Panc1 (cell line): ENCODE results near the gene PERCC1. TPM values are rescaled to one million over a fixed set of nuclear protein-coding genes. Genes with fewer than 3 reads are reported as not detected.
A peak's percentile ranks its signal among the peaks of the same experiment; 100 is the strongest.

Experiments
- ATAC-seq: fragments of 200-7000 bp; cut with Tn5 transposase; 2 replicates; pipeline ENCODE4 v1.9.1; 2020; ENCODE audit warnings: mild to moderate bottlenecking, moderate library complexity
- BruUV-seq: library from RNA; stranded (reverse); fragments of 400-500 nt; replicated peaks from 2 replicates; lab custom pipeline; 2021; lab: Mats Ljungman, UMichigan
- CTCF ChIA-PET: fragments of 300-600 bp; sonication (Branson Sonifier 250); formaldehyde crosslinking; loops from one replicate; lab custom pipeline; 2022; ENCODE audit warnings: antibody characterized with exemption; lab: Charles Lee
- POLR2A ChIA-PET: fragments of 300-600 bp; sonication (Branson Sonifier 250); formaldehyde crosslinking; loops from one replicate; lab custom pipeline; 2022; ENCODE audit warnings: antibody characterized with exemption; lab: Charles Lee
- DNase-seq: peaks from one replicate; pipeline ENCODE4 v3.0.0-alpha.2; 2010; ENCODE audit warnings: low read depth, low spot score
- H3K27ac ChIP-seq: 2 replicates; pipeline ENCODE4 v1.5.1; 2011; ENCODE audit warnings: mild to moderate bottlenecking, low read length, inconsistent platforms
- H3K27me3 ChIP-seq: fragments of 200-500 bp; sonication (Bioruptor generic); 2 replicates; pipeline ENCODE4 v1.6.0; 2014; ENCODE audit warnings: low read length, inconsistent platforms; ENCODE audit not compliant: control insufficient read depth, insufficient read depth
- H3K36me3 ChIP-seq: fragments of 200-500 bp; sonication (Bioruptor generic); 2 replicates; pipeline ENCODE4 v1.5.1; 2014; ENCODE audit warnings: inconsistent platforms, mild to moderate bottlenecking, low read length, moderate library complexity; ENCODE audit not compliant: control insufficient read depth, insufficient read depth
- H3K4me1 ChIP-seq: 2 replicates; pipeline ENCODE4 v1.5.1; 2011; ENCODE audit warnings: inconsistent platforms, mild to moderate bottlenecking, low read length, moderate library complexity; ENCODE audit not compliant: control insufficient read depth, insufficient read depth
- H3K4me3 ChIP-seq, 2 experiments: 2 replicates each; pipeline ENCODE4 v1.5.1; 2011 to 2012; ENCODE audit warnings: low read depth in 2 of 2, low read length in 2 of 2, mild to moderate bottlenecking in 2 of 2, inconsistent platforms in 1 of 2, moderate library complexity in 1 of 2
- H3K9me3 ChIP-seq: fragments of 200-500 bp; sonication (Bioruptor generic); 2 replicates; pipeline ENCODE4 v1.5.1; 2014; ENCODE audit warnings: low read depth, mild to moderate bottlenecking, inconsistent platforms, low read length, moderate library complexity; ENCODE audit not compliant: control insufficient read depth, insufficient read depth
- CTCF ChIP-seq: fragments of 450-650 bp; IDR thresholded peaks from 2 replicates; pipeline ENCODE4 v1.5.1; 2017; ENCODE audit warnings: mild to moderate bottlenecking
- POLR2AphosphoS5 ChIP-seq: IDR thresholded peaks from 2 replicates; pipeline ENCODE4 v1.6.1; 2012; ENCODE audit warnings: mild to moderate bottlenecking, low read depth, low read length, moderate library complexity
- SIN3A ChIP-seq: IDR thresholded peaks from 2 replicates; pipeline ENCODE4 v1.6.1; 2012; ENCODE audit warnings: low read depth, mild to moderate bottlenecking, low read length, moderate library complexity, borderline replicate concordance; ENCODE audit not compliant: insufficient read depth
- TCF7L2 ChIP-seq: IDR thresholded peaks from 2 replicates; pipeline ENCODE4 v1.6.1; 2011; ENCODE audit warnings: mild to moderate bottlenecking, low read depth, low read length, inconsistent platforms
- in situ Hi-C: cut with HindIII; loops from 2 replicates; pipeline ENCODE4 v1.10.0; 2016; ENCODE audit warnings: low sequenced_read_pairs, low pct_unique_long_range_greater_than_20kb
- intact Hi-C: fragments of 100-400 bp; cut with micrococcal nuclease; formaldehyde crosslinking; loops from one replicate; pipeline ENCODE4 v1.10.0; 2022; ENCODE audit not compliant: unreplicated experiment
- total RNA-seq: library from RNA; stranded (reverse); gene quantifications from one replicate; pipeline ENCODE4 v1.2.1, GENCODE V29; 2021; ENCODE audit not compliant: unreplicated experiment
- TF ChIP-seq, protein P1 (sequence below), 2 experiments: IDR thresholded peaks; 2 replicates each; pipeline ENCODE4 v1.6.1; 2011 to 2012; ENCODE audit warnings: low read depth in 2 of 2, control low read depth in 1 of 2, low read length in 1 of 2, mild to moderate bottlenecking in 1 of 2, moderate library complexity in 1 of 2; ENCODE audit not compliant: insufficient read depth in 1 of 2

PERCC1 gene
- total RNA-seq, 1 experiment from 2014 or later = not detected

DNA sequence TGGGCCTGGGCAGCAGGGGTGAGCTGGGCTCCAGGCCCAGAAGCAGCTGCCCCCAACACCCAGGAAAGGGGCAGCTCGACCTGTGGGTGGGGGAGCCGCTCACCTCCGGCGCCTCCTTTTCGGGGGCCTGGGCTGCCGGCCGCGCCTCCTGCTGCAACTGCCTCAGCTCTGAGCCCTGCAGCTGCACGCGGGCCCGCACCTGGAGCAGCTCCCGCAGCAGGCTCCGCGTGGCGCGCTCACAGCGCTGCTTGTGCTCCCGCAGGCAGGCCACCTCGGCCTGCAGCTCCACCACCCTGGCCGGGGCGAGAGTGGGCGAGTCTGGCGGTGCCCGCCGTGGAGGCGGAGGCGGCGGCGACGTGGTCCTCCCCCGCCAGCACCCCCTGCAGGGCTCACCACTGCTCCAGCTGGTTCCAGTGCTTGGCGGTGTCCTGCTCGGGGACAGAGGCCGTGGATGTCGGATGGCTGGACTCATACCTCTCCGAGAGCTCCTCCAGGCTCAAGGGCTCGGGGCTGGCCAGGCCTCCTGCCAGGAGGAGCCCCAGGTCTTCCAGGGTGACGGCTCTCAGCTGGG is 12.6 kb downstream of the PERCC1 start:
- Histone ChIP-seq H3K36me3 (no peaks in the 10 kb centered on the region), H3K27me3 (no peaks in the 10 kb centered on the region), H3K27ac (no peak overlapping the region), H3K4me1 (no peaks in the 10 kb centered on the region), H3K9me3 (no peaks in the 10 kb centered on the region), H3K4me3 (no peak overlapping the region)
- TF ChIP-seq, protein P1, sequence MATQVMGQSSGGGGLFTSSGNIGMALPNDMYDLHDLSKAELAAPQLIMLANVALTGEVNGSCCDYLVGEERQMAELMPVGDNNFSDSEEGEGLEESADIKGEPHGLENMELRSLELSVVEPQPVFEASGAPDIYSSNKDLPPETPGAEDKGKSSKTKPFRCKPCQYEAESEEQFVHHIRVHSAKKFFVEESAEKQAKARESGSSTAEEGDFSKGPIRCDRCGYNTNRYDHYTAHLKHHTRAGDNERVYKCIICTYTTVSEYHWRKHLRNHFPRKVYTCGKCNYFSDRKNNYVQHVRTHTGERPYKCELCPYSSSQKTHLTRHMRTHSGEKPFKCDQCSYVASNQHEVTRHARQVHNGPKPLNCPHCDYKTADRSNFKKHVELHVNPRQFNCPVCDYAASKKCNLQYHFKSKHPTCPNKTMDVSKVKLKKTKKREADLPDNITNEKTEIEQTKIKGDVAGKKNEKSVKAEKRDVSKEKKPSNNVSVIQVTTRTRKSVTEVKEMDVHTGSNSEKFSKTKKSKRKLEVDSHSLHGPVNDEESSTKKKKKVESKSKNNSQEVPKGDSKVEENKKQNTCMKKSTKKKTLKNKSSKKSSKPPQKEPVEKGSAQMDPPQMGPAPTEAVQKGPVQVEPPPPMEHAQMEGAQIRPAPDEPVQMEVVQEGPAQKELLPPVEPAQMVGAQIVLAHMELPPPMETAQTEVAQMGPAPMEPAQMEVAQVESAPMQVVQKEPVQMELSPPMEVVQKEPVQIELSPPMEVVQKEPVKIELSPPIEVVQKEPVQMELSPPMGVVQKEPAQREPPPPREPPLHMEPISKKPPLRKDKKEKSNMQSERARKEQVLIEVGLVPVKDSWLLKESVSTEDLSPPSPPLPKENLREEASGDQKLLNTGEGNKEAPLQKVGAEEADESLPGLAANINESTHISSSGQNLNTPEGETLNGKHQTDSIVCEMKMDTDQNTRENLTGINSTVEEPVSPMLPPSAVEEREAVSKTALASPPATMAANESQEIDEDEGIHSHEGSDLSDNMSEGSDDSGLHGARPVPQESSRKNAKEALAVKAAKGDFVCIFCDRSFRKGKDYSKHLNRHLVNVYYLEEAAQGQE (IDR thresholded peaks at IDR 0.05; ENCODE audit: insufficient read depth in 1 of 2, low read depth in 2 of 2, low read length in 1 of 2) = no peak
- TF ChIP-seq POLR2AphosphoS5 (no peak), SIN3A (no peak), CTCF (no peak), TCF7L2 (no peak)
- DNase-seq (no peak), ATAC-seq (peak; percentile 42; the same call in 1 of the 2 replicates)
- BruUV-seq = no TSS peak
- intact Hi-C loops = no loop called here
- CTCF ChIA-PET = no interaction called here
- POLR2A ChIA-PET = no interaction called here
- in situ Hi-C loops = no loop called here

GRCh38 chr16:1443980-1444729 is 13.3 kb downstream of the PERCC1 start, which contains the start of gene CCDC154:
Gene CCDC154 (minus strand): TSS chr16:1444556. CDS start chr16:1444322, 234 bp downstream.
- intact Hi-C loops = no loop called here
- CTCF ChIA-PET = no interaction called here
- in situ Hi-C loops = no loop called here
- Histone ChIP-seq H3K4me3 (no peak within 1 kb of the TSS), H3K9me3 (no peaks in the 10 kb centered on the region), H3K27ac (no peak within 1 kb of the TSS), H3K36me3 (no peaks in the 10 kb centered on the region), H3K27me3 (no peaks in the 10 kb centered on the region), H3K4me1 (no peaks in the 10 kb centered on the region)
- BruUV-seq = no TSS peak
- ATAC-seq (no peak), DNase-seq (no peak)
- TF ChIP-seq, protein P1 (IDR thresholded peaks at IDR 0.05; ENCODE audit: insufficient read depth in 1 of 2, low read depth in 2 of 2, low read length in 1 of 2) = no peak
- POLR2A ChIA-PET = no interaction called here
